Activated T-helper 2 cell treated with anti-CD3 and anti-CD28 coated beads, Interferon-gamma antibody, Interleukin-2, Interleukin-4, amounts not matched to agents 10 μg/mL and 5 μg/mL and 100 μg/mL, durations not matched to agents 14 hours and 24 hours and 36 hours (primary cell): Measurements from ENCODE around the gene OPA3. TPM values are rescaled to one million over a fixed set of nuclear protein-coding genes. Genes with fewer than 3 reads are reported as not detected.

Experiments
- DNase-seq: peaks from one replicate; pipeline ENCODE4 v3.0.0; 2021; ENCODE audit warnings: low spot score
- H3K27ac Mint-ChIP-seq: one replicate; pipeline ENCODE4 v1.8.0; 2021; ENCODE audit warnings: mixed read lengths
- H3K27me3 Mint-ChIP-seq: one replicate; pipeline ENCODE4 v1.8.0; 2021; ENCODE audit warnings: low read depth, mixed read lengths
- H3K36me3 Mint-ChIP-seq: one replicate; pipeline ENCODE4 v1.8.0; 2021; ENCODE audit warnings: low read depth, mixed read lengths
- H3K4me1 Mint-ChIP-seq: one replicate; pipeline ENCODE4 v1.8.0; 2021; ENCODE audit warnings: low read depth, mixed read lengths
- H3K4me3 Mint-ChIP-seq: one replicate; pipeline ENCODE4 v1.8.0; 2021; ENCODE audit warnings: low read depth, mild to moderate bottlenecking, moderate library complexity, mixed read lengths
- H3K9me3 Mint-ChIP-seq: one replicate; pipeline ENCODE4 v1.8.0; 2021; ENCODE audit warnings: mixed read lengths
- intact Hi-C: fragments of 100-400 bp; cut with micrococcal nuclease; formaldehyde crosslinking; loops from one replicate; pipeline ENCODE4 v1.15.1; 2023
- total RNA-seq: library from RNA; stranded (reverse); gene quantifications from 2 replicates; pipeline ENCODE4 v1.2.3, GENCODE V29; 2022

OPA3 gene
- total RNA-seq, 1 donor from 2014 or later, result 15.2 TPM

DNA sequence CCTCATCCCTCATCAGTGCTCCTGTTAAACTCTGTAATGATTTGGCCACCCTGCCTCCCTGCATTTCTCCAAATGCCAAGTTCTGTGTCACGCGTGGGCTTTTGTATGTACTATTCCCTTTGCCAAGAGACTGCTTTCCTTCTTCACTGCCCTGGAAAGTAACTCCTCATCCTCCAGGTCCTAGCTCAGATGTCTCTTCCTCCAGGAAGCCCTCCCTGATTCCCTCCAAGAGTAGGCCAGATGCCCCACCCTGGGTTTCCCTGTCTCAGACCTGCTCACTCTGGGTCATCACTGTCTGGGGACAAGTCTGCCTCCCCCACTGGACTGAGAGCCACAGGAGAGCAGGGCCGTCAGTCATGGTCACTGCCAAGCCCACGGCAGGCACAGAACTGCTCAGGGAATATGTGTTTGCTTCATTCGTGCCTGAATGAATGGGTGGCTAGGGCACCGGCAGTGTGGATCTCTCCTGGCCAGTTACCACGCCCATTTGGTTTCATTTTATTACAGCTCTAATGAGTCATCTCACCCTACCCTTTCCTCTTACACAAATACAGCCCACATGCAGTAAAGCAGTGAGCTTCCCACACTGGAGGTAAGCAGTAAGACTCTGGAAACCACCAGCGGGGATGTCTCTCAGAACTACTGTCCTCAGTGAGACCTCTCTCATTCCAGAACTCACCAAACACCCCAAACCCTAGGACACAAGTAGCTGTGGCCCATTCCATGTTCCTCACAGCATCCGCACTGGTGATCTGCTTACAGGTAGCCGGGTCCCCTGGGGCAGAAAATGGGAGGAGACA lies 29.5 kb upstream of the OPA3 start:
- H3K36me3 Mint-ChIP-seq, result peaks cover 70% of the 10 kb centered on the region
- H3K4me1 Mint-ChIP-seq, result peaks cover 20% of the 10 kb centered on the region
- no peaks in the 10 kb centered on the region for H3K27me3 Mint-ChIP-seq
- DNase-seq, result peak; percentile 33
- peak overlapping the region; percentile 91 for H3K27ac Mint-ChIP-seq
- peak overlapping the region; percentile 22 for H3K4me3 Mint-ChIP-seq
- intact Hi-C loops, result loop anchor here (1.0 kb wide), 2 partner anchors 28 to 30 kb away; partner anchors contain the start of gene OPA3
- peaks cover under 1% of the 10 kb centered on the region for H3K9me3 Mint-ChIP-seq

DNA sequence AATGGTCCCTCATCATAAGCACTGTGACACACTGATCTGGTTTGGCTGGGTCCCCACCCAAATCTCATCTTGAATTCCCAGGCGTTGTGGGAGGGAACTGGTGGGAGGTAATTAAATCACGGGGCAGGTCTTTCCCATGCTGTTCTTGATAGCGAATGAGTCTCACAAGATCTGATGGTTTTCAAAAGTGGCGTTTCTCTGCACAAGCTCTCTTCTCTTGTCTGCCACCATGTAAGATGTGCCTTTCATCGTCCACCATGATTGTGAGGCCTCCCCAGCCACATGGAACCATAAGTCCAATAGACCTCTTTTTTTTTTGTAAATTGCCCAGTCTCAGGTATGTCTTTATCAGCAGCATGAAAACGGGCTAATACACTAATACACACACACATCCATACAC lies 24.3 kb upstream of the OPA3 start:
- Mint-ChIP-seq H3K4me3 (no peak overlapping the region), H3K27ac (no peak overlapping the region), H3K36me3 (peaks cover 38% of the 10 kb centered on the region), H3K9me3 (peaks cover 6% of the 10 kb centered on the region), H3K27me3 (no peaks in the 10 kb centered on the region), H3K4me1 (peaks cover 17% of the 10 kb centered on the region)
- intact Hi-C loops, result no loop called here
- no peak for DNase-seq

DNA sequence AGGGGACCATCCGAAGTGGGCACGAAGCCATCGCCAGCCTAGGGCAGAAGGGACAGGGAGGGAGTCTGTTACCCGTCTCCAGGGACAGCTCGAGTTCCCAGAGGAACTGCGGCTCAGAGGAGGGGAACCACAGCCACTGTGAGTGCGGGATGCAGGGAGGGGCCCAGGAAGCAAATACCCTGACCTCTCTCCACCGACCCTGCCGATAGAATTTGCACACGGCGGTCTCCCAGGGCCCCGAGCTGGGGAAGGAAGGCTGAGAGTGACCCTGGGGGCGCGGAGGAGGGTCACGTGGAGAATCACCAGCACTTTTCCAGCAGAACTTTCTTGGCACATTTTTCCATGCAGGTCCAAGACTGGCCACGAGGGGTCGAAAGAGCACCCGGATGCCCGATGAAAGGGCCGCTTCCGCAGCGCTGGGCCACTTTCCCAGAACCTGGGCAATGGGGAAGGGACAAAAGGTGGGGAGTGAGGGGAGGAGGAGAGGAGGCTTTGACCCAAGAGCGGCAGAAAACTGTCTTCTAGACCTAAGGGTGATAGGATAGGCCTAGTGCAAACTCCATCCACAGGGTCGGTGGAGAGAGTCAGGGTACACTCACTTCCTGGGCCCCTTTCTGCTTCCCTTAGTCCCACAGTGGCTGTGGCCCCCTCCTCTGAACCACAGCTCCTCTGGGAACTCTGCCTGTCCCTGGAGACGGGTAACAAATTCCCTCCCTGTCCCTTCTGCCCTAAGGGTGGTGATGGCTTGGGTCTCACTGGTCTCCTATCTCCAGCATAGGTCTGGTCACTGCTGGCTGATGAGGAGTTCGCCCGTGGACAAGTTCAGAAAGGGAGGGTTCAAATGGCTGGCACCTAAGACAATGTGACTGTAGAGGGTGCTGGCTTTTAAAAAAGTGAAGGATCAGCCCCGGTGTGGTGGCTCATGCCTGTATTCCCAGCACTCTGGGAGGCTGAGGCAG lies 22.7 kb upstream of the OPA3 start:
- intact Hi-C loops, result loop anchor here (1.0 kb wide), 1 partner anchor 36 kb away; no protein-coding TSS in a partner anchor
- Mint-ChIP-seq H3K4me1 (peaks cover 12% of the 10 kb centered on the region), H3K27me3 (peaks cover 11% of the 10 kb centered on the region), H3K36me3 (peaks cover 26% of the 10 kb centered on the region), H3K27ac (peak overlapping the region; percentile 88), H3K9me3 (peaks cover 6% of the 10 kb centered on the region), H3K4me3 (no peak overlapping the region)
- DNase-seq, result peak; percentile 24

DNA sequence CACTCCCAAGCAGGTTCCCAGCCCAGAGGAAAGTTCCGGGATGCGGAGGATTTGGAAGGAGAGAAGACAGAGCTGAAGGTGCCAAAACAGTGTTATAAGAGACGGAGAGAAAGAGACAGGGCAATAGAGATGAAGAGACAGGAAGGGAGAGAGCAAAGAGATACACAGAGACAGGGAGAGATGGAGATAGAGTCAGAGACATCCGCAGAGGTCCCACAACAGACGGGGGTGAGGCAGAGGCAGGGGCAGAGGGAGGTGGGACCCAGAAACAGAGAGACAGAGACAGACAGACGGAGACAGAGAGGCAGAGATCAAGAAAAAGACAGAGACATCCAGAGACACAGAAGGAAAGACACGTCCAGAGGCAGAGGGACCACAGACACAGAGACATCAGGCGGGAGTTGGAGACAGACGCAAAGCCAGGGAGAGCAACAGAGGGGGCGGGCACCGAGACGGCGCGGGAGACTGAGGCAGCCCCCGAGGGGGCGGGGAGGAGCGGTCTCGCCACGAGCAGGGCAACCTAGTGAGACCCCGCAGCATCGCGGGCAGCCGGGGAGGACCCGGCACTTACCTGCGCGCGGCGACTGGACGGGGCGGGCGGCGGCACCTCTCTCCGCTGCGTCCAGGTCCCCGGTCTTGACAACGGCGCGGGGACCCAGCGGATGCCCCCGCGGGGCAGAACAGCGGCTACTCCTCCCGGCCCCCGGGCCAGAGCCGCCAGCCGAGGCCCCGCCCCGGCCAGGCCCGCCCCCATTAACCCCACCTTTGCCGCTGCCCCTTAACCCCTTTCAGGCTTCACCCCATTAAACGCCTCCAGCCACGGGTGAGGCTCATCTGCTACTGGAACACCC lies 17.1 kb upstream of the OPA3 start, which contains the start of gene GPR4:
GPR4 (minus strand) TSS at position 689 of the 851 bp plus-strand sequence. CDS start 10,346 bp downstream, outside the sequence.
- no peak within 1 kb of the TSS for H3K4me3 Mint-ChIP-seq
- intact Hi-C loops, result no loop called here
- peaks cover 60% of the 10 kb centered on the region for H3K27me3 Mint-ChIP-seq
- no peak for DNase-seq
- no peaks in the 10 kb centered on the region for H3K9me3 Mint-ChIP-seq
- no peak within 1 kb of the TSS for H3K27ac Mint-ChIP-seq
- H3K4me1 Mint-ChIP-seq, result peaks cover 18% of the 10 kb centered on the region
- H3K36me3 Mint-ChIP-seq, result no peaks in the 10 kb centered on the region

DNA sequence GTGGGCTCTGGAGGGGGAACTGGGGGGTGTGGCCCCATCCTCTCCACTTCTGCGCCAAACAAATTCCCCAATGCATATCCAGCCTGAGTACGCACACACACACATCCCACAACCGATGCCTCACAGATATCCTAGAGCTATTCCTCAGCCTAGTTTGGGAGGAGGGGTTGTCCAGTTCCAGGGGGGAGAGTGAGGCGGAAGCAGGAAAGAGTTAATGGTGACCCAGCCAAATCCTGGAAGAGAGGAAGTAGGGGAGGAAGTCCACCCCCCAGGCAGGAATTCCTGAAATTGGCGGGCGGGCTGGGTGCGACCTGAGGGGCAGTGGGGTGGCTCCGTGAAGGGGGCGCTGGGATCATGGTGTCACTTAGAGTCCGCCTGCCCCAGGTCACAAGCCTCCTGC lies 16.5 kb upstream of the OPA3 start:
- Mint-ChIP-seq H3K9me3 (no peaks in the 10 kb centered on the region), H3K4me1 (peaks cover 18% of the 10 kb centered on the region), H3K36me3 (no peaks in the 10 kb centered on the region), H3K4me3 (no peak overlapping the region), H3K27ac (no peak overlapping the region), H3K27me3 (peaks cover 66% of the 10 kb centered on the region)
- DNase-seq, result no peak
- intact Hi-C loops, result no loop called here

DNA sequence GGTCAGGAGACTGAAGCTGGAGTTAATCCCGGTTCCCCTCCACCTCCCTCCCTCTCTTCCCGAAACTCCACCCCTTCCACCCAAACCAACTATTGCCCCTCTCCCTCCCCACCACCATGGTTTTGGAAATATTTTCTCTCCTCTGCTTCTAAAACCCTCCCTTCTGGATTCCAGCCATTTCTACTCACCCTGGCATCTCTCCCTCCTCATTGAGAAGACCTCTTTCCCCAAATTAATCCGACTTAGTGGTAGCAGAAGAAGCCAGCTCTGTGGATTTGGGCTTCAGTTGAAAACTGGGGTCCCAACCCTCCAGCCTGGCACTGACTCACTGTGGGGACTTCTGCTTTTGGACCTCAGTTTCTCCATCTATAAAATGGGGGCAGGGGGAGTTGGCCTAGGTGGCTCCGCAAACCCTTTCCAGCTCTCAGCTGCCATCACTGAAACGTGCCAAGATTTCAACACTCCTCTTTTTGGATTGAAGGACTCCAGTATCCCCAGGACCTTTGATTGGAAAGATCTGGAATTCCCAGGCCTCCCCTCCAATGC lies 15.8 kb upstream of the OPA3 start:
- H3K9me3 Mint-ChIP-seq, result no peaks in the 10 kb centered on the region
- no peak overlapping the region for H3K27ac Mint-ChIP-seq
- intact Hi-C loops, result no loop called here
- H3K27me3 Mint-ChIP-seq, result peaks cover 66% of the 10 kb centered on the region
- no peaks in the 10 kb centered on the region for H3K36me3 Mint-ChIP-seq
- DNase-seq, result no peak
- no peak overlapping the region for H3K4me3 Mint-ChIP-seq
- H3K4me1 Mint-ChIP-seq, result peaks cover 18% of the 10 kb centered on the region

DNA sequence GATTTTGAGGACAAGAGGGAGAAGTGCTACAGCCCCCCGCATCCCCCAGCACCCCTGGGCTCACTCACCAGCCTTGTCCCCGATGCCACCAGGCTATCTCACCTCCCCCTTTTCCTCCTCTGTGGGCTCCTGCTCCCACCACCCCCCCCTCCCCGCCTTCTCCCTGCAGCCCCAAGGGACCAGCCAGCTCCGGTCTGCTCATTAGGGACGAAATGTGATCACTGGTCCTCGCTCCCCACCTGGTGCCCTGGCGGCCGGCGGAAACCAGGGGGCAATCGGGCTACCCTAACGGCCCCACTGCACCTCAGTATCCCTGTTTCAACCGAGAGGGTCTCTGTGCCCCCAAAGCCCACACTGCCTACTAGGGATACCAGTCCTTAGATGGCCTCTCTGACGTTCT lies 14.7 kb upstream of the OPA3 start:
- no peak overlapping the region for H3K27ac Mint-ChIP-seq

DNA sequence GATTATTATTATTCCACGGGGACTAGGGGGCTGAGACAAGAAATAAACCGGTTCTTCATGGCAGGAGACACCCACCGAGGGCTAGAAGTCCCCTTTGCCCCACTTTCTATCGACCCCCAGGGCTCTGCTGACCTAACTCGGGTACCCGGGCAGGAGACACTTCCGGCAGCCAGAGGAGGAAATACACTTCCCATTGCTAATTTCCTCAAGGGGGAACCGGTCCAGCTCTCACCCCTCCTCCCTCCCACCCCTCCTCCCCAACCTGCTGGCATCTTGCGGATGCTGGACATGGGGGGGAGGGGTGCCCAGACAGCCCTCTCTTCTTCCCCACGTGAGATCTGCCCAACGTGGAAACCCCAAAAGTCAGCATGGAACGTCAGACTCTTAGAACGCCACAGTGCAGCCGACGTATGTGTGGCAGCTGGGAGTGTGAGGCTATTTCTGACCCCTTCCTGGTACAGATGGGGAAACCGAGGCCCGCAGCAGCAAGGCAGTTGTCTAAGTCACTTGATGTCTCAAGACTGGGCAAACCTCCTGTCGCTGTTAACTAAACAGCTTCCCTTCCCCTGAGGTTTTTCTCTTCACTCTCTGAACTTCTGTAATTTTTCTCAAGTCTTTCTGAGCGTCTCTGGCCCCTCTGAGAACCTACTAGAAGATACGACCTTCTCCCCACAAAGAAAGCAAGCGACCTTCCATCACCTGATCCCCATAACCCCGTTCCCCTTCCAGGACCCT lies 13.8 kb upstream of the OPA3 start:
- H3K27me3 Mint-ChIP-seq, result peaks cover 66% of the 10 kb centered on the region
- peak overlapping the region; percentile 9 for H3K4me3 Mint-ChIP-seq
- H3K4me1 Mint-ChIP-seq, result peaks cover 18% of the 10 kb centered on the region
- no peaks in the 10 kb centered on the region for H3K36me3 Mint-ChIP-seq
- H3K27ac Mint-ChIP-seq, result no peak overlapping the region
- H3K9me3 Mint-ChIP-seq, result no peaks in the 10 kb centered on the region
- intact Hi-C loops, result no loop called here
- DNase-seq, result no peak

More for the DNA sequence above, 14.7 kb upstream of the OPA3 start:
- Mint-ChIP-seq H3K9me3 (no peaks in the 10 kb centered on the region), H3K27me3 (peaks cover 67% of the 10 kb centered on the region), H3K36me3 (no peaks in the 10 kb centered on the region), H3K4me1 (peaks cover 18% of the 10 kb centered on the region), H3K4me3 (no peak overlapping the region)
- DNase-seq, result no peak
- intact Hi-C loops, result no loop called here

DNA sequence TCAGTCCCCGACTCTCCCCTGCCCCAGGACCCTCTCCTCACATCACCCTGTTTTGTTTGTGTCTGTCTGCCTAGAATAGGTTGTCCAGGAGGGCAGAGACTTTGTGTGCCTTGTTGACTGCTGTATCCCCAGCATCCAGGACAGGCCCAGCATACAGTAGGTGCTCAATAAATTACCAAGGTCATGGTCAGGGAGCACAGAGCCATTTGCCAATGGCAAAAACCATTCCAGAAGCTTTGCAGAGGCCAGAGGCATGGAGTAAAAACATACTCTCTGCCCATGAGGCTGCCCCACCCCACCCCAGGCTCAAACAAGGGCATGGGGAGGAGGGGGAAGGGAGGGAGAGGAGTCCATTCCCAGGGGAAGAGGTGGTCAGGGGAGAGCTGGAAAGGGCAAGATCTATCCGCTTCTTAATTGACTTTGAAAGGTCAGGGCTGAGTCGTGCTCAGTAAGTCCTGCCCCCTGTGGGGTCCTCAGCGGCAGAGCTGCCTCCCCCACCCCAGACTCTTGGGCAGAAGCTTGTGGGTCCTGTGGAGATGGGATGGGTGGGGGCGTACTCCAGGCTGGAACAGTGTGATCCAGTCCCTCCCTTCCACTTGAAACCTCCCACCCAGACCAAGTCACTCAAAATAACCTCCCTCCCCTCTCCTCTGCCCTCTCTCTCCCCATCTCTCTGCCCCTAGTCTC lies 13.0 kb upstream of the OPA3 start:
- Mint-ChIP-seq H3K27me3 (peaks cover 59% of the 10 kb centered on the region), H3K4me3 (no peak overlapping the region), H3K4me1 (peaks cover 18% of the 10 kb centered on the region), H3K36me3 (no peaks in the 10 kb centered on the region), H3K9me3 (no peaks in the 10 kb centered on the region), H3K27ac (no peak overlapping the region)
- intact Hi-C loops, result no loop called here
- DNase-seq, result no peak

DNA sequence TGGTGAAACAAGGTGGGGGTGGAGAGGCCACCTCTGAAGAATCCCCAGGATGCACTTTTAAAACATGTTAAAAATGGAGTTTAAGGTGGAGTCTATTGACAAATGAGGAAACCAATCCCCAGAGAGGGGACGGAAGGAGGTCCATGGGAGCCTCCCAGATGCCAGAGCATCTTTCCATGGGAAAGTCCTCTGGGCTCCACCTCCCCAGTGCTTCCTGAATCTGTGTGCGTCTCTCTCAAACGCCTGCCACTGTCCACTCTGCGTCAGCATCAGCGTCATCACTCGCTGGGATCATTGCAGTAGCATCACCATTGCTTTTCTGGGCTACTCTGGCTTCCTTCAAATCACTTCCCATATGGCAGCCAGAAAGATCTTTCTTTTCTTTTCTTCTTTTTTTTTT lies 11.2 kb upstream of the OPA3 start:
- H3K36me3 Mint-ChIP-seq, result no peaks in the 10 kb centered on the region
- H3K4me1 Mint-ChIP-seq, result peaks cover 28% of the 10 kb centered on the region
- no peak overlapping the region for H3K4me3 Mint-ChIP-seq
- H3K9me3 Mint-ChIP-seq, result no peaks in the 10 kb centered on the region
- no peak for DNase-seq
- intact Hi-C loops, result no loop called here
- H3K27me3 Mint-ChIP-seq, result peaks cover 49% of the 10 kb centered on the region
- H3K27ac Mint-ChIP-seq, result no peak overlapping the region

DNA sequence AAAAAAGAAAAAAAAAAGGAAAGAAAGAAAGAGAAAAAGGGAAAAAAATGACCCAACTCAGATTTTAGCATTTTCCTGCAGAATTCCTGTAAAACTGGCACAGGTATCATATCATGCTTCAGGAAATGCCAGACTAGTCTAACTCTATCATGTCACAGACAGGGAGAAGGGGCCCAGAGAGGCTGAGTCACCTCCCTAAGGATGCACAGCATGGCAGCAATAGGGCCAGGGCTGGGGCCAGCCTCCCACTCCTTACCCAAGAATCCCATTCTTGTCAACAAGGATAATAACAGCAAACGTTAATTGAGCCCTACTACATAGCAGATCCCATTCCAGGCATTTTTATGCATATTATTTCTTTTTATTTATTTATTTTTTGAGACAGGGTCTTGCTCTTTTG lies 8.9 kb upstream of the OPA3 start:
- no peak overlapping the region for H3K27ac Mint-ChIP-seq
- intact Hi-C loops, result no loop called here
- H3K4me1 Mint-ChIP-seq, result peaks cover 16% of the 10 kb centered on the region

More for the DNA sequence above, 8.9 kb upstream of the OPA3 start:
- peaks cover 35% of the 10 kb centered on the region for H3K27me3 Mint-ChIP-seq
- H3K9me3 Mint-ChIP-seq, result no peaks in the 10 kb centered on the region
- DNase-seq, result no peak
- H3K4me3 Mint-ChIP-seq, result no peak overlapping the region
- H3K36me3 Mint-ChIP-seq, result no peaks in the 10 kb centered on the region
